ENCODE measurements around the gene MTARC2.

MTARC2 gene

DNA sequence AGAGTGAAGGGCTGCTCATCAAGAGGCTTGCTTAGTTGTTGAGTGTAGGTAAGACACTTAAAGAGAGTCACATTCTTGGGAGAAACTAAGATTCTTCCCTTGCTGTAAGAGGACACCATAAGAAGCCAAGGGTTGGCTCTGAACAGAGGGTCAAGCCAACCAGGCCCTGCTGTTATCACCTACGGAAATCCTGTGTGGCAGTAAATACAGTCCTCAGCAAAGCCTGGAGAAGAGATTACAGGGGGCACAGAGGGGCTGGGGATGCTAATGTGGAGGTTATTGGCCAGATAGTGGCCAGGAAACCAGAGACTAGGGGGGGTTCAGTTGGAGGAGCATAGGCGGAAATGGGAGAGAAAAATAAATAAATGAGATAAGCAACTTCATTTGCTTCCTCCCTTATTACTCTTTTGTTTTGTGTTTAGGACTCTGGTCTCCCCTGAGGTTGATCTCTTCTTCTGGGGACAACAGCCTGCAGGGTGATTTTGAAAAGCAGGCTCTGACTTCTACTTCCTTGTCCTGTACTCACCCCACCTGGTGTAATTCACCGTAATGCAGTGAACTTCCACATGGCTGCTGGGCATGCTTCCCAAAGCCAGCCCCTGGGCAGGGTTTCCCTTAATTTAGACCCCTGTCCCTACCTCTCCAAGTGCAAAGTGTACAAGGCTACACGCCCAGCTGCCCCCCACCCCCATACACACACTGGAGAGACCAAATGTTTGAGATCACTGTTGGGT lies 79.5 kb downstream of the MTARC2 start:
- DNase-seq (ENCODE audit: low spot score) = no peak

- DNase-seq (ENCODE audit: low spot score) = no peak
Measured at GRCh38 chr1:220828179-220828490, 80.0 kb downstream of the MTARC2 start.

- no peak for DNase-seq (ENCODE audit: low spot score)
Measured at GRCh38 chr1:220828950-220829586, 80.9 kb downstream of the MTARC2 start.

GRCh38 chr1:220833436-220833835 lies 85.3 kb downstream of the MTARC2 start:
- DNase-seq (ENCODE audit: low spot score) = no peak

Measured in HuH-7 (cell line).